Measurements from ENCODE around the gene XPO6. TPM values are rescaled to one million over a fixed set of nuclear protein-coding genes. Genes with fewer than 3 reads are reported as not detected.

Gene XPO6
- total RNA-seq, 4 donors from 2014 or later: 94.7 to 272 (median 130) TPM

DNA sequence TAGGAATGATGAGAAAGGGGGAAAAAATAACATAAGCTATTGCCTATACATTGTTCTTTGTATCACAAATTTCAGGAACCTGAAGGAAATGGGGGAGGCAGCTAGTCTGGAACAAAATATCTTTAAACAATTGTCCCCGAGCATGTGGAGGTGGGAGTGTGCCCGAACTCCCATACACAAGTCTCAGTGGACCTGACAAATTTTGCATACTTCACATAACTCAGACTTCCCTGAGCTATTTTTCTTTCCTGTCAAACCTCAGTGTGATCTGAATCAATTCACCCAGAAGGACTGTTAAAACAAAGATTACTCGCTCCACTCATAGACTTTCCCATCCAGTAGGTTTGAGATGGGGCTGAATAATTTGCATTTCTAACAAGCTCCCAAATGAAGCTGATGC lies 1.6 kb upstream of the XPO6 start:
- no peak overlapping the region for H3K27ac ChIP-seq
- no peaks in the 10 kb centered on the region for H3K27me3 ChIP-seq
- TF ChIP-seq POLR2A (IDR thresholded peaks at IDR 0.05) (no peak), CTCF (IDR thresholded peaks at IDR 0.05) (no peak)
- H3K4me1 ChIP-seq: peaks cover 0 to 26% (median 4%) of the 10 kb centered on the region in 4 donors
- peaks cover 0 to 7% (median 0%) of the 10 kb centered on the region in 3 donors for H3K36me3 ChIP-seq
- DNase-seq: no peak
- H3K9me3 ChIP-seq: no peaks in the 10 kb centered on the region
- H3K4me3 ChIP-seq: no peak overlapping the region

DNA sequence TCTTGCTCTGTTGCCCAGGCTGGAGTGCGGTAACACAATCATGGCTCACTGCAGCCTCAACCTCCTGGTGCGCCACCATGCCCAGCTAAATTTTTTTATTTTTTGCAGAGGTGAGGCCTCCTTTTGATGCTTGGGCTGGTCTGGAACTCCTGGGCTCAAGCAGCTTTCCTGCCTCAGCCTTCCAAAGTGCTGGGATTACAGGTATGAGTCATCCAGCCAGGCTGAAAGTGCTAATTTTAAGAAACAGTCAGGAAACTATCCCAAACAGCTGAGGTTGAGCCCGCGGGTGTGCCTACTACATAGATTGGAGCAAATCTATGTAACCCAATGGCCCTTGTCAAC lies 738 bp upstream of the XPO6 start:
- Histone ChIP-seq H3K9me3 (no peaks in the 10 kb centered on the region), H3K27me3 (no peaks in the 10 kb centered on the region), H3K27ac (peak overlapping the region in 2 of 4 donors; percentile 87 to 94), H3K4me1 (peaks cover 0 to 30% (median 4%) of the 10 kb centered on the region in 4 donors), H3K36me3 (peaks cover 0 to 11% (median 0%) of the 10 kb centered on the region in 3 donors), H3K4me3 (peak overlapping the region in 2 of 4 donors; percentile 84 to 100)
- no peak for TF ChIP-seq POLR2A (IDR thresholded peaks at IDR 0.05)
- no peak for TF ChIP-seq CTCF (IDR thresholded peaks at IDR 0.05)
- DNase-seq: no peak

DNA sequence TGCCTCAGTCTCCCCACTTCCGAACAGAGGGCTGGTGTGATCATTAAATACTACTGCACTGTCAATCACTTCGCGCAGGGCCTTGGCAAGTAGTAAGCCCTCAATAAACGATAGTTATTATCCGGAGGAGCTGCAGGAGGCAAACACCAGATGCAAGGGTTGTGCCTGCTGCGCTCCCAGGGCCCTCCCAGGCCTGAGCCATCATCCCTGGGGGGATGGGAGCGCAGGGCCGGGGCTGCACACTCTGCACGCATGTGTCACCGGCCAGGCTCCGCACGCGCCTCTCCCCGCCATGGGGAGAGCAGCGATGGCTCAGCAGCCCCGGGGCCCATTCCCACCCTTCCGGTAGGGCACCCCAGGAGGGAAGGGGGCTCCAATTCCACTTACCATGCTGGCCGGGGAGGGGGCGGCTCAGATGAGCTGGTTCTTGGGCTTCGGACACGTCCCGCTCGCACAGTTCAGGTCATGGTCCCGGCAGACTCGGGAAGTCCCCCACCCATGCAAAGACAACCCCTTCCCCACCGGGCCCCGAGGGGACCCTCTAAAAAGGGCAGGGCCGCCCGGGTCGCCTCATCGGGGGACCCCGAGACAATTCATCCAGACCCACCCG lies 681 bp downstream of the XPO6 start:
- H3K27ac ChIP-seq: peak overlapping the region; percentile 87 to 96 (median 93)
- H3K4me3 ChIP-seq: peak overlapping the region; percentile 84 to 100 (median 98)
- no peaks in the 10 kb centered on the region for H3K9me3 ChIP-seq
- H3K36me3 ChIP-seq: peaks cover 0 to 17% (median 0%) of the 10 kb centered on the region in 3 donors
- peaks cover 0 to 30% (median 4%) of the 10 kb centered on the region in 4 donors for H3K4me1 ChIP-seq
- H3K27me3 ChIP-seq: no peaks in the 10 kb centered on the region
- no peak for TF ChIP-seq CTCF (IDR thresholded peaks at IDR 0.05)
- TF ChIP-seq POLR2A (IDR thresholded peaks at IDR 0.05): peak in 1 of 2 donors; percentile 28
- DNase-seq: peak; percentile 58 to 81 (median 81)

GRCh38 chr16:28210264-28210663 lies 1.5 kb downstream of the XPO6 start:
- peak overlapping the region; percentile 84 to 100 (median 98) for H3K4me3 ChIP-seq
- H3K4me1 ChIP-seq: peaks cover 0 to 30% (median 4%) of the 10 kb centered on the region in 4 donors
- no peak for DNase-seq

GRCh38 chr16:28208824-28209223 lies 2.9 kb downstream of the XPO6 start:
- Histone ChIP-seq H3K36me3 (peaks cover 0 to 27% (median 0%) of the 10 kb centered on the region in 3 donors), H3K27me3 (no peaks in the 10 kb centered on the region), H3K27ac (no peak overlapping the region), H3K4me1 (peaks cover 0 to 30% (median 4%) of the 10 kb centered on the region in 4 donors), H3K9me3 (no peaks in the 10 kb centered on the region), H3K4me3 (no peak overlapping the region)
- no peak for DNase-seq
- TF ChIP-seq CTCF (IDR thresholded peaks at IDR 0.05) (no peak), POLR2A (IDR thresholded peaks at IDR 0.05) (no peak)

More at GRCh38 chr16:28210264-28210663, 1.5 kb downstream of the XPO6 start:
- Histone ChIP-seq H3K36me3 (peaks cover 0 to 18% (median 0%) of the 10 kb centered on the region in 3 donors), H3K27me3 (no peaks in the 10 kb centered on the region), H3K27ac (peak overlapping the region; percentile 87 to 96 (median 93)), H3K9me3 (no peaks in the 10 kb centered on the region)
- TF ChIP-seq POLR2A (IDR thresholded peaks at IDR 0.05) (no peak), CTCF (IDR thresholded peaks at IDR 0.05) (no peak)
